Lower leg skin (tissue), 4 donors: Measurements from ENCODE around the gene ATP13A2. TPM values are rescaled to one million over a fixed set of nuclear protein-coding genes. Genes with fewer than 3 reads are reported as not detected.
"Not testable (repeated sequence)": the region's sequence is repeated elsewhere in the genome, so short reads cannot be mapped to it uniquely, and the experiment has no call there.

ENCODE experiments used
- DNase-seq, 2 donors: peaks; one replicate each; pipeline ENCODE4 v3.0.0-alpha.2; 2019; ENCODE audit warnings: low spot score in 2 of 2
- H3K4me3 ChIP-seq: fragments of 200-600 bp; sonication (generic); 2 replicates; pipeline ENCODE4 v1.5.1; 2017; ENCODE audit warnings: mild to moderate bottlenecking, low read depth; ENCODE audit not compliant: poor library complexity, severe bottlenecking
- CTCF ChIP-seq, 3 donors: fragments of 450-650 bp; IDR thresholded peaks; one replicate each; pipeline ENCODE4 v1.5.1; 2016; ENCODE audit warnings: antibody characterized with exemption in 3 of 3, mild to moderate bottlenecking in 3 of 3, moderate library complexity in 2 of 3
- POLR2A ChIP-seq, 2 donors: fragments of 450-650 bp; IDR thresholded peaks; one replicate each; pipeline ENCODE4 v1.6.1; 2016 to 2017; ENCODE audit warnings: antibody characterized with exemption in 2 of 2, mild to moderate bottlenecking in 1 of 2, moderate library complexity in 1 of 2
- WGBS, 2 donors: methylation state at CpG; one replicate each; pipeline ENCODE4 v1.1.5; 2018; 5-methylcytosine and 5-hydroxymethylcytosine counted together
- intact Hi-C: fragments of 100-400 bp; cut with DNase I; formaldehyde crosslinking; loops from one replicate; pipeline ENCODE4 v1.15.0; 2023; ENCODE audit warnings: low total_unique reads
- total RNA-seq, 4 donors: library from RNA; depleted of rRNA; stranded (reverse); fragments of >200 nt; gene quantifications; one replicate each; pipeline ENCODE4 v1.1.0, GENCODE V29; 2016

ATP13A2 gene
- total RNA-seq, 4 donors from 2014 or later = 22.1 to 50.2 (median 38.8) TPM

GRCh38 chr1:16944038-16944437, 67.7 kb downstream of the ATP13A2 start:
- H3K4me3 ChIP-seq = no peak overlapping the region
- no peak for DNase-seq
- no peak for TF ChIP-seq CTCF (IDR thresholded peaks at IDR 0.05)
- TF ChIP-seq POLR2A (IDR thresholded peaks at IDR 0.05) = no peak
- intact Hi-C loops = no loop called here
- 86 to 92% methylated on average over 19 of the region's 19 CpGs for WGBS, 2 donors

DNA sequence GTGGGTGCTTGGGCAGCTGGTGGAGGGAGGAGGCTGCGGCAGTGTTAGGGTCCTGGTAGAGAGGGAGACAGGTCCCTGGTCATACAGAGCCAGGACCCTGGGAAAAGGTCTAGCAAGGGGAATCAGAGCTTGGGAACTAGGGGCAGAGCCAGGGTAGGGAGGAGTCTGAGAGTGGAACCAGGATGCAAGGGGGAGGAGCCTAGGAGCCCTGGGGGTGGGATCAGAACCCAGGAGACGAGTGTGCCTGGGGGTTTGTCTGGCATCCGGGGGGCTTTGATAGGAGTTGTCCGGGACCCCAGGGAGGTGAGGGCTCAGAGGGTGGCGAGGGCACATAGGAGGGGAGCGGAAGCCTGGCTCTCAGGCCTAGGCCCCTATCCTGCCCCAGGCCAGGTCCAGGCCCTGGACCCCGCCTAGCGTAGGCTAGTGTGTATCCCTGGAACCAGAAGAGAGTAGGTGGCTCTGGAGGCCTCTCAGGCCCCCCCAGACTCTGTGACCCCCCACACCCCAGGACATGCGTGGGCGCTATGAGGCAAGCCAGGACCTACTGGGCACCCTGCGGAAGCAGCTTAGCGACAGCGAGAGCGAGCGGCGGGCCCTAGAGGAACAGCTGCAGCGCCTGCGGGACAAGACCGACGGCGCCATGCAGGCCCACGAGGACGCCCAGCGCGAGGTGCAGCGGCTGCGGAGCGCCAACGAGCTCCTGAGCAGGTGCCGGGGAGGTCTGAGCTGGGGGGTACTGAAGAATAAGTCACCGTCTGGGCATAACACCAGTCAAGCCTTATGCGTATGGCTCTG, 72.1 kb downstream of the ATP13A2 start:
- DNase-seq, intact Hi-C loops, H3K4me3 ChIP-seq: not testable (repeated sequence)
- 95% methylated on average over 32 of the region's 32 CpGs for WGBS, 2 donors

DNA sequence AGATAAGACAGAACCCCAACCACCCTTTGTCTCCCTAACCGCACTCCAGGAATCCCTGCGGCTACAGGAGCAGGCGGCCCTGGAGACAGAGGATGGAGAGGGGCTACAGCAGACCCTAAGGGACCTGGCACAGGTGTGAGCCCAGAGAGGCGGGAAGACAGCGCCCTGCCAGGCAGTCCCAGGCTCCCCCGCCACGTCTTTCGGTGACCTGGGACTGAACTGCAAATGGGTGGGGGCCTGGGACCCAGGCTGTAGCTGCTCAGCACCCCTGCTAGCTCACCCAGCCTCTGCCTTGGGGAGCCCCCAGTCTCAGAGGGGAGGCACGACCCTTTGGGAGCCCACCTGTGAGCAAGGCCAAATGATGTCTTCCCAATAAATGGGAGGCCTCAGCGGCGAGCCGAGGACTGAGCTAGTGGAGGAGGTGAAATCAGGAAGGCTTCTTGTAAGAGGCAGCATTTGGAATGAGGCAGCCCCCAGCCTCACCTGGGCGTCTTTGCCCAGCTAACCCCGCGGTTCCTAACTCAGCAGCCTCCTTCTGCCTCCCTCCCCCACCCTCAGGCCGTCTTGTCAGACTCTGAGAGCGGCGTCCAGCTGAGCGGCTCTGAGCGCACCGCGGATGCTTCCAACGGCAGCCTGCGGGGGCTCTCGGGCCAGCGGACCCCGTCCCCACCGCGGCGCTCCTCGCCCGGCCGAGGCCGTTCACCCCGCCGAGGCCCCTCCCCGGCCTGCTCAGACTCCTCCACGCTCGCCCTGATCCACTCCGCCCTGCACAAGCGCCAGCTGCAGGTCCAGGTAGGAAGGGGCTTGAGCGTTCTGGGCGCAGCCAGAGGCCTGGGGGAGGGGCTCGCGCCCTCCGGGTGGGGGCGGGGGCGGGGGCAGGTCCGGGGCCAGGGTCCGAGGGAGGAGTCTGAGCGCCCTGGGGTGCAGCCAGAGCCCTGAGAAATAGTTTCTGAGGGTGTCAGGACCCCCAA, 73.1 kb downstream of the ATP13A2 start:
- intact Hi-C loops = no loop called here
- TF ChIP-seq POLR2A (IDR thresholded peaks at IDR 0.05) = no peak
- no peak for TF ChIP-seq CTCF (IDR thresholded peaks at IDR 0.05)
- no peak for DNase-seq
- no peak overlapping the region for H3K4me3 ChIP-seq
- 77 to 84% methylated on average over 51 of the region's 51 CpGs for WGBS, 2 donors

GRCh38 chr1:16936580-16936979, 75.1 kb downstream of the ATP13A2 start:
- H3K4me3 ChIP-seq, intact Hi-C loops, DNase-seq: not testable (repeated sequence)
- 91 to 92% methylated on average over 16 of the region's 16 CpGs for WGBS, 2 donors

Other genes starting within 250 kb of the ATP13A2 start
- gene RNU1-2, start 115.9 kb downstream of the ATP13A2 start, total RNA-seq = under 1 TPM in 3 of 4 donors, not detected in 1; under 0.01 TPM
- gene CROCC, start 90.0 kb downstream of the ATP13A2 start, total RNA-seq = 10 to 100 TPM; 19.5 to 63.8 (median 23.3) TPM
- 10 to 100 TPM in 1 of 4 donors, 1 to 10 TPM in 3; 3.9 to 16.0 (median 5.4) TPM for gene MFAP2, start 31.3 kb downstream of the ATP13A2 start, total RNA-seq
- gene SDHB, start 42.1 kb upstream of the ATP13A2 start, total RNA-seq = 100 to 1,000 TPM in 1 of 4 donors, 10 to 100 TPM in 3; 77.6 to 154 (median 86.2) TPM
- 10 to 100 TPM in 2 of 4 donors, 1 to 10 TPM in 2; 2.2 to 26.7 (median 15.3) TPM for gene PADI2, start 107.5 kb upstream of the ATP13A2 start, total RNA-seq
- gene PADI1, start 193.2 kb upstream of the ATP13A2 start, total RNA-seq = 10 to 100 TPM in 1 of 4 donors, 1 to 10 TPM in 3; 3.2 to 24.2 (median 6.6) TPM
- 1 to 10 TPM in 1 of 4 donors, under 1 TPM in 1, not detected in 2; 0.23 to 2.1 TPM for gene PADI3, start 237.2 kb upstream of the ATP13A2 start, total RNA-seq